ENCODE measurements around the gene CCL19.

DNA sequence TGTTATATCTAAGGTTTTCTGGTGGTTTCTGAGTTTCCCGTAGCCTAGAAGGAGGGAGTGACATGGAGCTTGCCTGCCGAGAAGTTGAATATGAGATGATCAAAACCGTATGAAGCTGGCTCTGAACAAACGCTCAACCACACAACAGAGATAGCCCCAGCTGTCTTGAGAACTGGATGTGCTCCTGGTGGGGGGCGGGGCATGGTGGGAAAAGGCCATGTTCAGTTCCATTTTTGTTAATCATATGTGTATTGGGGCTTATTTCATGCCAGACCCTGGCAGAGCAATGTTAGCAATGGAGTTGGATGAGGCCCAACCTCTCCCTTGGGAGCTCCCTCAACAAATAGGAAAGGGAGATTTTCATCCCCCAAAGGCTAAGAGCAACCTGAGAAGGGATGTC, 4.8 kb downstream of the CCL19 start:
- TF ChIP-seq POLR2AphosphoS5 (IDR thresholded peaks at IDR 0.05; ENCODE audit: borderline replicate concordance, low read depth, low read length) (no peak), EZH2 (IDR thresholded peaks at IDR 0.05) (no peak), FOXP2 (optimal IDR thresholded peaks at IDR 0.05; ENCODE audit: control extremely low read depth, extremely low read length, insufficient read depth) (no peak)
